Muscle layer of duodenum (tissue), 2 donors: ENCODE measurements around the gene RSAD1.

Experiments
- H3K27ac ChIP-seq: one replicate; pipeline ENCODE4 v1.7.0; 2013; ENCODE audit warnings: mild to moderate bottlenecking, low read length
- H3K27me3 ChIP-seq: one replicate; pipeline ENCODE4 v1.7.0; 2013; ENCODE audit warnings: low read depth, mild to moderate bottlenecking, control low read depth, low read length
- H3K36me3 ChIP-seq, 2 donors: one replicate each; pipeline ENCODE4 v1.7.0; 2013; ENCODE audit warnings: low read length in 2 of 2, control low read depth in 1 of 2, mild to moderate bottlenecking in 1 of 2; ENCODE audit not compliant: insufficient read depth in 2 of 2, control insufficient read depth in 1 of 2
- H3K4me1 ChIP-seq, 2 donors: one replicate each; pipeline ENCODE4 v1.7.0; 2013; ENCODE audit warnings: low read length in 2 of 2, mild to moderate bottlenecking in 2 of 2, control low read depth in 1 of 2, moderate library complexity in 1 of 2; ENCODE audit not compliant: insufficient read depth in 2 of 2, control insufficient read depth in 1 of 2
- H3K4me3 ChIP-seq, 2 donors: one replicate each; pipeline ENCODE4 v1.7.0; 2013; ENCODE audit warnings: low read length in 2 of 2, low read depth in 1 of 2, mild to moderate bottlenecking in 1 of 2
- H3K9me3 ChIP-seq, 2 donors: one replicate each; pipeline ENCODE4 v1.7.0; 2013; ENCODE audit warnings: low read length in 2 of 2, control low read depth in 1 of 2, mild to moderate bottlenecking in 1 of 2; ENCODE audit not compliant: control insufficient read depth in 1 of 2
- donor health status: healthy.

The RSAD1 gene

DNA sequence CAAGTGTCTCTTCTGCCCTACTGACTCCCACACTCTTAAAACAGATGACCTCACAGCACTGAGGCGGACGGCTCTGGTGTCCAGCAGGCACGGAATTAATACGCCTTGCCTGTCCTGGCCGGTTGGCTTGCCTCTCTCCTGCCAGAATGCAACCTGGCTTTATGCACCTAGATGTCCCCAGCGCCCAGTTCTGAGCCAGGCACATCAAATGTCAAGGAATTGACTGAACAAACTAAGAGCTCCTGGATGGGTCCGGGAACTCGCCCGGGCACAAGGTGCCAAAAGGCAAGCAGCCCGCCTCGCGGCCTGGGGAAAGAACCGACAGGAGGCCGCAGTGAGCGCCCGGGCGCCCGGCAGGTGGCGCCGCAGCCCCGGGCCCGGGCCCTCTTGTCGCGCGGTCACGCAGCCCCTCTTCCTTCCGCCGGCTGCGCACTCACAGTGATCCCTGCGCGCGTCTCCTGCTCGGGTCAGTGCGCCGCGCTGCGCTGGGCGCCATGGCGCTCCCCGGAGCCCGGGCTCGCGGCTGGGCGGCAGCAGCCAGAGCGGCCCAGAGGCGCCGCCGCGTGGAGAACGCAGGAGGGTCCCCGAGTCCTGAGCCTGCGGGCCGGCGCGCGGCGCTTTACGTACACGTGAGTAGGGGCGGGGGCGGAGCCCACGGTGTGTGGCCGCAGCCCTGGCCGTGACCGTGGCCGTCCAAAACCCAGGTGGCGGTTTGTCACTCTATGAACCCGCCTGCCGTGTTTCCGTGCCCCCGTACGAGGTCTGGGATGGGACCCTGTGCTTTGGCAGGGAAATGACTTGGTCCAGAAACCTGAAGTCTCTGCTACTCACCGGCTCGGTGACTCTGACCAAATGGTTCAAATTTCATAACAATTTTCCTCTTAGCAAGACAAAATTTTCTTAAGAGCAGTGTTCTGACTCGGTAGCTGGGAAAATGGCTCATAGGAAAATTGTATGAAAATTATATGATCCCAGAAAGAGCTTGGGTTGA is at the start of gene RSAD1:
RSAD1 (plus strand) TSS at position 470 of the 991 bp plus-strand sequence; CDS start at position 495, 25 bp downstream.
- H3K36me3 ChIP-seq, result peaks cover 4 to 6% of the 10 kb centered on the region in 2 donors
- H3K4me1 ChIP-seq, result peaks cover 0 to 28% of the 10 kb centered on the region in 2 donors
- no peaks in the 10 kb centered on the region for H3K27me3 ChIP-seq
- H3K9me3 ChIP-seq, result no peaks in the 10 kb centered on the region
- H3K27ac ChIP-seq, result peak within 1 kb of the TSS; percentile 79
- H3K4me3 ChIP-seq, result peak within 1 kb of the TSS; percentile 75 to 90

DNA sequence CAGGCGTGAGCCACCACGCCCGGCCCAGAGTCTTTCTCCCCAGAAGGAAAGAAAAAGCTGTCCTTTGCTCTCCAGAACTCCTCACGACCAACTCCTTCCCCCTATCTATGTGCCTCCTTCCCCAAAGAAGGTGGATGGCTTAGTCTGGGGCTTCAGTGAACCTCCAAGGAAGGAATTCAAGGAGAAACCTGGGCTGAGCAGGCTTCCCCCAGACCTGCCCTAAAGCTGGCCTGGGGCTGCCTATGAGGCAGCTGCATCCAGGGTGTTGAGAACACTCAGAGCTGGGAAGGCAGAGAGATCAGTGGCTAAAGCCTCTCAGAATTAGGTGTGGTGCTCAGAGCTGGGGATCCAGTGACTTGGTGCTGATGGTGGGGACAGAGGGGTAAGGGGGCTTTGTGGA is 48.9 kb upstream of the RSAD1 start:
- Histone ChIP-seq H3K27ac (no peak overlapping the region), H3K4me3 (no peak overlapping the region), H3K9me3 (no peaks in the 10 kb centered on the region), H3K27me3 (no peaks in the 10 kb centered on the region), H3K36me3 (no peaks in the 10 kb centered on the region), H3K4me1 (peaks cover 8 to 23% of the 10 kb centered on the region in 2 donors)

DNA sequence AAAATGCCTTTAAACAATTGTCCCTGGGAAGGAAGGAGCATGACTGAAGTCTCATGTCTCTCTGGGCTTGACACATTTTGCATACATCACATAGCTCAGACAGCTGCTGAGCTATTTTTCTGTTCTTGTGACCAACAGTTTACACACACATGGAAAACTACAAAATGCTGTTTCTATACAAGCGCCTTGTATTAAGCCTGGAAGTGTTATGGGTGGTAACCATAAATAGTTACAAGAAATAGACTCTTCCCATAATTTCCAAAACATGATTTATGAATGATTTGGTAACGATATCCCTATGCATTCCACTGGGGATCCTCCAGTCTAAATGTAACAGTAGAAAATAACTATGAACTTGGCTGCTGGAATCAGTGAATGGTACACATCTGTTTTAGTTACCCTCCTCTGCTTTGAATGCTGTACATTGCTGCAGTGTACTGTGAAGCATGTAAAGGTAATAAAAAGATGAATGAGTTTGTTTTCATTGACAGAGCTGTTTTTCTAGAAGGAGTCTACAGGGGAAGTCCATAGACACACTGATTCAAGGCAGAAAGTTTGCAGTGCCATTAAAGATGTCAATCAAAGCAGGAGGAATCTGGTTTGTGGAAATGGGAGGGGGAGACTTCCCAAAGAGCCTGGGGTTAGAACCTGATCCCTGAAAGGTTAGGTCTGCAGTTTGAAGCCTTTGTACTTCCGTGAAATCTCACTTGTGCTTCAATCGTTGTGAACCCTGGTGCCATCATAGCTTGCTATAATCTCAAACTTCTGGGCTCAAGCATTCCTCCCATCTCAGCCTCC is 47.6 kb upstream of the RSAD1 start:
- peaks cover 0 to 12% of the 10 kb centered on the region in 2 donors for H3K4me1 ChIP-seq
- no peaks in the 10 kb centered on the region for H3K9me3 ChIP-seq
- no peak overlapping the region for H3K4me3 ChIP-seq
- no peaks in the 10 kb centered on the region for H3K27me3 ChIP-seq
- no peak overlapping the region for H3K27ac ChIP-seq
- H3K36me3 ChIP-seq, result peaks cover 0 to 3% of the 10 kb centered on the region in 2 donors

DNA sequence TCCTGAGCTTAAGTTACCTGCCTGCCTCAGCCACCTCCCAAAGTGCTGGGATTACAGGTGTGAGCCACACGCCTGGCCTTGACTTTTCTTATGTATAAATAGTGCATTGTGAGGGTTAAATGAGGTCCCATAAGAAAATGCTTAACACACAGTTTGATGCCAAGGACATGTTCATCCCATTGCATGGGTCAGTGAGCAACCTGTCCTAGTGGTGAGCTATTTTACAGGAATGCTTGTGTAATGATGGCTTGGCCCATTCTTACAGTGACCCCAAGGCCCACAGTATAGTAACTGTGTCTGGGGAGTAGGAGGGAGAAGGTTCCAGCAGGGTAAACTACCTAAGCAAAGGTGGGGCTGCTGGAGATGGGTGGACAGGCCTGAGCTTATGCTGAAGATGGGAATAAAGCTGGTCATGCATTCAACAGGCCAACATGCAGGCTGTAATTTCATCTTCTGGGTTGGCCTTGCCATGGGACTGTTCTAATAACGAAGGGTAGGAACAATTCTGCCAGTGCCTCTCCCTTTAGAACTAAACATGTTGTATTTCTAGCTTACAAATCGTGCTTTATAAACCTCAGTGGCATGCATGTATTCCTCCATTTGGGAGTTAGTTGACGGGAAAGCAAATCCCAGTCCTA is 46.4 kb upstream of the RSAD1 start:
- Histone ChIP-seq H3K36me3 (peaks cover 0 to 3% of the 10 kb centered on the region in 2 donors), H3K27ac (no peak overlapping the region), H3K27me3 (no peaks in the 10 kb centered on the region), H3K9me3 (no peaks in the 10 kb centered on the region), H3K4me1 (peaks cover 0 to 4% of the 10 kb centered on the region in 2 donors), H3K4me3 (no peak overlapping the region)

DNA sequence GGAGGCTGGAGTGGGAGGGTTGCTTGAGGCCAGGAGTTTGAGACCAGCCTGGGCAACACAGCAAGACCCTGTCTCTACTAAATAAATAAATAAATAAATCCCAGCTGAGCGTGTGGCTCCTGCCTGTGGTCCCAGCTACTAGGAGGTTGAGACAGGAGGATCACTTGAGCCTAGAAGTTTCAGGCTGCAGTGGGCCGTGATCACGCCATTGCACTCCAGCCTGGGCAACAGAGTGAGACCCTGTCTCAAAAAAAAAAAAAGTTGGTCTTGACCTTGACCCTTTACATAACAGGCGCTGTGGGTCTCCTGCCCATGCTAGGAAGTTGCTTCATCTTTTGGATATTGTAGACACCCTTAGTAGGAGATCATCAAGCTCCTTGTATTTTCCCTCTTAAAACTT is 41.3 kb upstream of the RSAD1 start:
- no peak overlapping the region for H3K27ac ChIP-seq
- no peaks in the 10 kb centered on the region for H3K9me3 ChIP-seq
- H3K27me3 ChIP-seq, result no peaks in the 10 kb centered on the region
- H3K4me3 ChIP-seq, result no peak overlapping the region
- peaks cover 0 to 3% of the 10 kb centered on the region in 2 donors for H3K36me3 ChIP-seq
- no peaks in the 10 kb centered on the region for H3K4me1 ChIP-seq

DNA sequence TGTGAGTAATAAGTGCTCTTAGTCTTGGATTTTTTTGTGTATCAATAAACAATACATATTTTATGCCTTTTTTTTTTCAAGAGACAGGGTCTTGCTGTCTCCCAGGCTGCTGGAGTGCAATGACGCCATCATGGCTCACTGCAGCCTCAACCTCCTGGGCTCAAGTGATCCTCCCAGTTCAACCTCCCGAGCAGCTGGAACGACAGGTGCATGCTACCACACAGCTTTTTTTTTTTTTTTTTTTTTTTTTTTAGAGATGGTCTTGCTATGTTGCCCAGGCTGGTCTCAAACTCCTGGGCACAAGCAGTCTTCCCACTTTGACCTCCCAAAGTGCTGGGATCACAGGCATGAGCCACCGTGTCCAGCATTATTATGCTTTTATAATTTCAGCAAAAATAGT is 39.7 kb upstream of the RSAD1 start:
- H3K27me3 ChIP-seq, result no peaks in the 10 kb centered on the region
- H3K36me3 ChIP-seq, result peaks cover 0 to 3% of the 10 kb centered on the region in 2 donors
- H3K27ac ChIP-seq, result no peak overlapping the region
- no peaks in the 10 kb centered on the region for H3K9me3 ChIP-seq
- H3K4me3 ChIP-seq, result no peak overlapping the region
- no peaks in the 10 kb centered on the region for H3K4me1 ChIP-seq

DNA sequence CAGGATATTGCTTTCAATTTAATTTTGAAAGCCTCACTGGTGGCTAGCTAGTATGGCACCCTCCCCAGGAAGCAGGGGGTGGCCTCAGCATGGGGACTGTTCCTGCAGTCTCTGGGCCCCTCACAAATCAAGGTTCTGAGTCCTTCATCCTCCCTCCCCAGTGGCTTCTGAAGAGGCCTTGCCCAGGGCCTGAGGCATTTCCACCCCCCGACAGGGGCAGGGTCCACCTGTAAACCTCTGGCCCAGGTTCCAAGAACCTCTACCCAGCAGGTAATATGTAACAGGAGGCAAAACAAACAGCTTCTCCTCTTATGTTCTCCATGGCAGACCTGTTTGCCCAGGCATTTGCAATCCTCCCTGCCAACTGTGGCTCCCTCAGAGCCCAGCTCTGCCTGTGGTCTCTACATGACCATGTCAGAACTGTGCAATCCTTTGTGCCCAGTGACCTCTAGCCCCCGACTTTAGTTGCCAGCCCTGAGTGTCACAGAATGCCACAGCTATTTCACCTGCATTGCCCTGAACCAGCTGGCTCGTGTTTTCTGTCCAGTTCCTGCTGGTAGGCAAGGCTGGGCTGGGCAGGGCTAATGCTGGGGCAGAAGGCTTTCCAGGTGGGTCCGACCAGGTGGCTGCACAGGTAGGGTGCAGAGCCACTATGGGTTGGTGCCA is 38.4 kb upstream of the RSAD1 start:
- no peaks in the 10 kb centered on the region for H3K9me3 ChIP-seq
- no peaks in the 10 kb centered on the region for H3K36me3 ChIP-seq
- no peak overlapping the region for H3K27ac ChIP-seq
- no peak overlapping the region for H3K4me3 ChIP-seq
- H3K4me1 ChIP-seq, result no peaks in the 10 kb centered on the region
- no peaks in the 10 kb centered on the region for H3K27me3 ChIP-seq

DNA sequence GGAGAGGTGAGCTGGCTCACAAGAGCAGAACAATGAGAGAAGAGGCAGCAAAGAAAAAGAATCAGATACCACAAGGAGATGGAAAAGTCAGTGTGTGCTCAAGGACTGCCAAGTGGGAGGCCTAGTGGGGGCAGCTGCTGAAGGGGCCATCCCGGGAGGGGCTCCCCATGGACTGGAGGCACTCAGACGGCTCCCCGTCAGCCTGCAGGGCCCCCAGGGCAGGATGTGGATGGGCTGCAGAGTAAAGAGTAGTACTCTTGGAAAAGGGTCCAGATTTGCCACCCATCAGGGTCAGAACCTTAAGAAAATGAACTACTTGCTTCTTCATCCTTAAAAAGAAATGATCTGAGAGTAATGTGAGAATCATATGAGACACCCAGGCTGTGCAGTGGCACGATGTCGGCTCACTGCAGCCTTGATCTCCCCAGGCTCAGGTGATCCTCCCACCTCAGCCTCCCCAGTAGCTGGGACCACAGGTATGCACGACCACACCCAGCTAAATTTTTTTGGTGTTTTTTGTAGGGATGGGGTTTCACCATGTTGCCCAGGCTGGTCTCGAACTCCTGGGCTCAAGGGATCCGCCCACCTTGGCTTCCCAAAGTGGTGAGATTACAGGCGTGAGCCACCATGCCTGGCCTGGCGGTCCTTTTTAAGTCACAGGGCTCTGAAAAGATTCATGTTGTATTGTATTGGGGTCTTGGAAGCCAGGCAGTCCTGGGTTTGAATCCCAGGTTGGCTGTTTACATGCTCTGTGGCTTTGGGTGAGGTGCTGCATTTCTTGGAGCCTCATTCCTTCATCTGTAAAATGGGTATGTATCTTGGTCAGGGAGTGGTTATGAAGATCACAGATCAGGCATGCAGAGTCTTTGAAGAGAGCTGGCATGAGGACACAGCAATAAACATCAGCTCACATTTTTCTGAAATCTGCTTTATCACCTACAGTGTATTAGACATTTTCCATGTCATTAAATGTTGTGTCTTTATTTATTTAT is 37.5 kb upstream of the RSAD1 start:
- Histone ChIP-seq H3K27me3 (no peaks in the 10 kb centered on the region), H3K9me3 (no peaks in the 10 kb centered on the region), H3K36me3 (no peaks in the 10 kb centered on the region), H3K4me1 (no peaks in the 10 kb centered on the region), H3K27ac (no peak overlapping the region), H3K4me3 (no peak overlapping the region)

DNA sequence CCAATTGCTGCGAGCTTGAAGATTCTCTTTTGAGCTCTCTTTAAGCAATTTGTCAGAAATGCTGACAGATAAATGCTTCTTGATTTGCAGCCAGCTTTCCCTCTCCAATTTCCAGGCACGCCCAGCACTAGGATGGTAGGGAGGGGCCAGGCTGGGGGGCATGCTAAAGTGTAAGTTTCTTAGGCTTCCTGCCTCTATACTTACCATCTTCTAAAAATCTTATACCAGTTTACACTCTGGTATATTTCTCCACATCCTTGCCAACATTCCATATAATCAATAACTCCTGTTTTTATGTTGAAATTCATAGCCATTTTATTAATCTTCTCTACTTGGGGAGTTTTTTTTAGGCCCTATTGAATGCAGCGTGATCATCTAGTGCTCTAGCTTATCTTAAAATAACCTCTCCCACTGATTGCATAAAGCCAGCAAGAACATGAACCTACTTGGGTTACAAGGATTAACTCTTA is 35.1 kb upstream of the RSAD1 start:
- H3K4me1 ChIP-seq, result no peaks in the 10 kb centered on the region
- no peaks in the 10 kb centered on the region for H3K27me3 ChIP-seq
- H3K4me3 ChIP-seq, result no peak overlapping the region
- no peak overlapping the region for H3K27ac ChIP-seq
- no peaks in the 10 kb centered on the region for H3K9me3 ChIP-seq
- H3K36me3 ChIP-seq, result no peaks in the 10 kb centered on the region
